K562 (cell line): ENCODE results near the gene CAV1. TPM values are rescaled to one million over a fixed set of nuclear protein-coding genes. Genes with fewer than 3 reads are reported as not detected.

Source experiments
- CEBPG ChIP-seq, 3 experiments: fragments of 200-800 bp in 1 of 3; sonication (Bioruptor generic) in 1 of 3; sonication (generic) in 1 of 3; formaldehyde crosslinking in 1 of 3; IDR thresholded peaks in 2 of 3; conservative IDR thresholded peaks in 1 of 3; 2 replicates each; pipeline versions ENCODE4 v1.6.1 to v1.8.0; 2016 to 2022; ENCODE audit warnings: missing compliant biosample characterization in 2 of 3, missing genetic modification characterization in 2 of 3, mild to moderate bottlenecking in 1 of 3, missing genetic modification reagents in 1 of 3
- CHD7 ChIP-seq: fragments of 200-600 bp; sonication (generic); IDR thresholded peaks from one replicate; pipeline ENCODE4 v1.6.1; 2012; ENCODE audit warnings: mild to moderate bottlenecking, low read depth, low read length, inconsistent platforms
- KAT7 ChIP-seq: sonication (generic); formaldehyde crosslinking; IDR thresholded peaks from 2 replicates; pipeline ENCODE4 v1.8.0; 2022; ENCODE audit warnings: missing genetic modification reagents, mild to moderate bottlenecking, borderline replicate concordance
- POLR3A ChIP-seq: IDR thresholded peaks from 2 replicates; pipeline ENCODE4 v1.6.1; 2011; ENCODE audit warnings: borderline replicate concordance, mild to moderate bottlenecking, moderate library complexity; ENCODE audit not compliant: insufficient read length, insufficient read depth; ENCODE audit errors: extremely low read depth
- TFAP4 ChIP-seq: sonication (generic); formaldehyde crosslinking; IDR thresholded peaks from 2 replicates; pipeline ENCODE4 v1.8.0; 2022; ENCODE audit warnings: missing genetic modification reagents, mild to moderate bottlenecking, moderate library complexity, borderline replicate concordance
- TRIM28 ChIP-seq: fragments of 450-650 bp; IDR thresholded peaks from 2 replicates; pipeline ENCODE4 v1.6.1; 2017
- YBX1 ChIP-seq: fragments of 450-650 bp; IDR thresholded peaks from 2 replicates; pipeline ENCODE4 v1.7.1; 2016; ENCODE audit warnings: mild to moderate bottlenecking
- polyA plus RNA-seq, 8 experiments: library from polyadenylated mRNA; depleted of rRNA in 4 of 8; stranded (reverse) in 5 of 8; unstranded in 3 of 8; fragments of >200 nt; fragmentation: Nextera tagmentation in 2 of 8; fragmentation: Illumina TruSeq in 1 of 8; extraction: Ambion mirVana in 2 of 8; extraction: Trizol in 1 of 8; gene quantifications; 2 replicates each; pipeline versions ENCODE4 v1.2.1 to v1.2.3, GENCODE V29; 2011 to 2014; ENCODE audit warnings: inconsistent platforms in 1 of 8, missing spikeins in 1 of 8
- total RNA-seq, 7 experiments: library from RNA; depleted of rRNA in 6 of 7; stranded (reverse); fragments of >200 nt in 6 of 7; fragmentation: Illumina TruSeq in 2 of 7; extraction: Trizol in 2 of 7; gene quantifications; 2 replicates each; pipeline versions ENCODE4 v1.2.1 to v1.2.3, GENCODE V29; 2011 to 2021; ENCODE audit warnings: low replicate concordance in 1 of 7

CAV1 gene
- total and polyA plus RNA-seq, 9 of the 15 experiments (the other 6 are each of a cell fraction or from before 2014, with no cell fraction given), result 0.08 to 1.5 (median 0.63) TPM

GRCh38 chr7:116487907-116488521 is 36.8 kb upstream of the CAV1 start (continued):
- TF ChIP-seq CHD7, result no peak
- no peak for TF ChIP-seq CEBPG (CRISPR knock-in tag; IDR thresholded peaks at IDR 0.05)
- peak in 1 of 2 experiments; percentile 71; a peak in 3 of 4 replicates for TF ChIP-seq CEBPG (tag; conservative IDR thresholded peaks at IDR 0.05 in 1 of 2, IDR thresholded peaks at IDR 0.05 in 1 of 2)
- TF ChIP-seq KAT7 (CRISPR knock-in tag), result no peak
- TF ChIP-seq TFAP4 (CRISPR knock-in tag), result no peak
- TF ChIP-seq TRIM28, result no peak
- no peak for TF ChIP-seq POLR3A
- TF ChIP-seq YBX1, result no peak
